Fibroblast of gingiva (primary cell): Measurements from ENCODE around the gene MUSTN1.

Experiments
- DNase-seq: peaks from one replicate; pipeline ENCODE4 v3.0.0-alpha.2; 2011; ENCODE audit warnings: low read depth

Gene MUSTN1

DNA sequence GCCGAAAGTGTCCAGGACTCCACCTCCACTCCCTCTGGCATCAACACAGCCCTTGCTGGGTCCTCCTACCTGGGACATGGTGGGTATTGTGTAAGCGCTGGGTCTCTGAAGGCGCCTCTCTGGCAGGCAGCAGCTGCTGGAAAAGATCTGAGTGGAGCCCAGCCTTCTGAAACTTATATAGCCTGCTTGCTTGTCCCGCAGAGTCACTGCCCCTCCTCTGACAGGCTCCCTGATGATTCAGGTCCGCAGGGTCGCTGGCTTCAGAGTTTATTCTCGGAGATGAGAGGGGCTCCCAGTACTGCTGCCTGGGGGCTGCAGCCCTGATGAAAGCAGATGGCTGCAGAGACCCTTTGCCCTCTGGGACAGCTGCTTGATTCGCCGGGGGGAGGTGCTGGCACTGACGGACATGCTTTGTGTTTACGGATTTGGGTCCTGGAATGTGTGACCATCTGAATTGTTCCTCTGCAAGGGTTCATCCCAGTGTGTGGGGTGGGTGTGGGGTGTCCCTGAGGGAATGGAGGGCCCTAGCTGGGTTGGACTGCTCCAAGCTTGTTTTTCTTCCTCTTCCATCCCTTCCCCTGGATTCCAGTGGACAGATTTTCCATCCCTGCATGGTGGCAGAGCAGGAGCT lies at the start of gene MUSTN1:
MUSTN1 (minus strand) TSS at position 149 of the 631 bp plus-strand sequence; CDS start at position 78, 71 bp downstream.
- DNase-seq, result peak; percentile 32

DNA sequence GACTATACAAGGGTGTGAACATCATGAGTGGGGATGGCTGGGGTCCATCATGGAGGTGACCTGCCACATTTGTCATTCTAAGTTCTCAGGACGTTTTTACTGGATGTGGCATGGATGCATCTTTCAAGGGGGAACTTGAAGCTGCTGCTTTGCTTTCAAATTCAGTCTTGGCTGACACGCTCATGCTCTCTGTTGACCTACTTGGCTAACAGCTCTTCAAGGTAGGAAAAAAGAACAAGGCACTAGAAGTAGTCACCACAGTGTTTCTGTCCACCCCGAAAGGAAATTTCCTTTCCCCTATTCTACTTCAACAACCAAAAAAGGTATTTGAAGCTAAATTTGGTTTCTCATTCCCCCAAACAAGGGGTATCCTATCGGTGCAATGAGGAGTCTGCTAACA lies 47.6 kb upstream of the MUSTN1 start:
- no peak for DNase-seq

DNA sequence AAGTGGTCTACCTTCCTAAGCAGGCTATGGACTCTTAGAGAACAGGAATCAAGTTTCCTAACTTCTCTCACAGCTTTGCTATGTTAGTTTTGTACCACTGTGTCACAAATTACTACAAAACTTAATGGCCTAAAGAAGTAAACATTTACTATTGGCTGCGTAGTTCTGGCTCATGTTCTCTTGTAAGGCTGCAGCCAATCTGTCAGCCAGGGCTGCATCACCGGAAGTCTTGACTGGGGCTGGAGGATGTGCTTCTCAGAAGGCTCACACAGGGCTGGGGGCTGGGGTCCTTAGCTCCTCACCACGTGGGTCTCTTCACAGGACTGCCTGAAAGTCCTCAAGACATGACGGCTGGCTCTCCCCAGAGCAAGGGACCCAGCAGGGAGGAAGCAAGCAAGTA lies 47.1 kb upstream of the MUSTN1 start:
- DNase-seq, result no peak

DNA sequence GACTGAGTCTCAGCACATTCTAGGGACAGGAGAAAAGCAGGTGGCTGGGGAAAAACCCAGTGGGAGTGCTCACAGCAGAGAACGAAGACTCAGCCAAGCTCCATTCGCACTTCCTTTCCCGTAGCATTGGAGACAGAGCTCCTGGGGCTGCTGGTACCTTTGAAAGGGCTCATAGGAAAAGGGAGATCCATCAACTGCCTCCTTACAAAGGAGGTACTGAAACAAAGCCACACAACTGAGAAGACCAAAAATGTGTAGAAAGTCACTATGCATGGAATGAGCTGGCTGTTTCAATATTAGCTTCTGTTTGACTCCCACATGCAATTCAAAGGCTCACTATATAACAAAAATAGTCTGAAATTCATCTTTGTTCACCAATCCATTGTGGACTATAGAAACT lies 45.7 kb upstream of the MUSTN1 start:
- DNase-seq, result no peak

DNA sequence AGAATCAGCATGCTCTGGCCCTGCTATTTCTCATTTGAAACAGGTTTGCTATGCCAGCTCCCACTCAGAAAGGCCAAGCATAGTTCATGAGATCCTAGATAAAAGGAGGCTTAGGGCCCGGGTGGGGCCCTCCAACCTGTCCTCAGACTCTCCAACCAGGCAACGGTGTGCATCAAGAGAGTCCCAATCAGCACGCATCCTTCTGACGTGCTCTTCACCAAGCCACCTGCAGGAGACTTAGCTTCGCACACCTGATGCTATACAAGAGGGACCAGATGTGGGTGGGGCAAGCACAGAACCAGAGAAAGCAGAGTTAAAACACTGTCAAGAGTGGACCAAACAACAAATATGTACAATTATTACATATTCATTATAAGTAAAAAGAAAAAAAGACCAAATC lies 45.2 kb upstream of the MUSTN1 start:
- no peak for DNase-seq

DNA sequence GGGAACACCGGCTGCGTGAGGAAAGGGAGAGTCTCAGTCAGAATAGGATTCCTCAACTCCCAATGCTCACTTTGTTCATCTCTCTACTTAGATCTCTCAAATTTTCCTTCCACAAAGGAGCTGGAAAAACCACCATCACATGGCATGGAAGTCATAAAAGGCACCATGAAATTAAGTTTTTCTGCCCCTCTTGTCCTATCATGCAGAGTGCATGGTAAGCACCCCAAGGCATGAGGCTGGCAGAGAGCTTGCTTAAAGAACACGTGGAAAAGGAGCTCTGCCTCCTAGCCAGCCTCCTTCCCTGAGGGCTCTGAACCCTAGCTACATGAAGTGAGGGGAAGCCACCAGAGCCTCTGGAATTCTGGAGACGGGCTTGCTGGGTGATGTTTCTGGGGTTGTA lies 44.8 kb upstream of the MUSTN1 start:
- no peak for DNase-seq

DNA sequence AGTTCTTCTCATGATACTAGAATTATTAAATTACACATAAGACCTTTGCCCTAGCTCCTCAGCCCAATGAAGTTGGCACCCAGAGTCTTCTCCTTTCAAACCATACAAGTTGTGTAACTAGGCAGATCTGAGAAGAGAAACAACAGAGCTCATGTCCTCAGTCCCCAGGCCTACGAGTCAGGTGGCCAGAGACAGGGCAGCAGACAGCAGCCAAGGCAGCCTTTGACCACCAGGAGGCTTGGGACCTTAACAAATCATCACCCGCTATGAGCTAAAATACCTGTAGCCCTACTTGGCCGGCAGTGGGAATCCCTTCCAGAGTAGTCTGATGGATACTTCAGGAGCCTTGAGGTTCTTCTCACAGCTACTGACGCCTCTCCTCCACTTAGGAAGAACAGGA lies 44.3 kb upstream of the MUSTN1 start:
- no peak for DNase-seq

DNA sequence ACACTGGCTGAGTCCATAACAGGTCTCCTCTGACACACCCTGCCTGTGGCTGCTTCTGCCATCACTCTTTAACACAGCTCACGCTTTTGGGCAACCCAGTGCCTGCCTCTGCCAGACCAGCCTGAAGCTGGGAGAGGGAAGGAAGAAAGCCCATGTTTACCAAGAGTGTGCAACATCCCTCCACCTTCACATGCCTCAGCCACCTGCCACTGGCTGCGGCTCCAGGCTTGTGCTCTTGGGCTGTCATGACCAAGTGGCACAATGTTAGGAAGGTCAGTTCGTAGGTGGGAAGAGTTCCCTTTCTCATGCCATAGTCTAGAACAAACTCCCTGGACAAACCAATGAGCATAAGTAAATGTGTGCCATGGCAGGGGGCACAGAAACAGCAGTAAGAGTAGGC lies 42.3 kb upstream of the MUSTN1 start:
- no peak for DNase-seq

DNA sequence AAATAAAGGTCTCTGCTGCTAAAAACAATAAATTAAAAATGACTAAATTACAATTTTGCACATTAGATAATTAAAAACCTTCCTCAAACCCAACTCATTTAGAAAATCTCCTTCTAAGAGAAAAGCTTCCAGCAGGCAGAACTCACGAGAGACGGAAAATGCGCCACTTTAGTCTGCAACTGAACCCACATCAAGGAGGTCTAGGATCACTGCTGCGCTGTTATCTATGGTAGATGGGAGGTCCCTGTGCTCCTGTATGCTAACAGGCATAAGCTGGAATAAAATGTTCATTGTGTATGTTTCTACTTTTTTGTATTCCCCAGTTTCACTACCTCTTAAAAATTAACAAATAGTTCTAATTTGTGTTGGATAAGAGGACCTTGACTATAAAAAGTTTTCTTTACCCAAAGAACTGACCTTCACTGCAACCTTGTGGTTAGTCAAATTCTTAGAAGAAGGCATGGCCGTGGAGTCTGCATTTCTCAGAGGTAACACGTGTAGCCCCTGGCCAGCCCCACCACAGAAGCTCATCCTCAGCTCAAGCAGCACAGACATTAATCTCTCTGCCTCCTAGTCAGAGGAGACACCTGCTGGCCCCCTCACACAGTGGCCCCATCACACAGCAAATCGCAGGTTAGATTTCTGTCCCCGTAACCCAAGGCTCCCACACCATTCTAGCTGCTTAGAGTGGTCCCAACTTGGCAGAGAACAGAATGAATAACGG lies 40.2 kb upstream of the MUSTN1 start:
- DNase-seq, result no peak

DNA sequence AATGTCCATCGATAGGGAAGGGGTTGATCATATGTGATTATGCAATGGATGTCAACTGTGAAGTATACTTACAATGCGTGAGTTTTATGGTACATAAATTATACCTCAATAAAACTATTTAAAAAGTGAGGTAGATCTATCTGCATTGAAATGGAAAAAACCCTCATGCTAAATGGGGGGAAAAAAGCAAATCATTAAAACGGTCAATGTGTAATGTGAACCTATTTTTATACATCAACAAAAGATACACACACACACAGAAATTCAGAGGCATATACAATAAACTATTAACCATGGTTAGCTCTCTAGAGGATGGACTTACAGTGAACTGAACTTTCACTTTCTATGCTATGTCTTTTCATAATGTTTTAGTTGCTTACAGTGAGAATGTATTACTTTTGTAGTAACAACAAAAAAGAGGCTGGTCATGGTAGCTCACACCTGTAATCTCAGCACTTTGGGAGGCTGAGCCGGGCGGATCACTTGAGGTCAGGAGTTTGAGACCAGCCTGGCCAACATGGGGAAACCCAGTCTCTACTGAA lies 39.4 kb upstream of the MUSTN1 start:
- no peak for DNase-seq

DNA sequence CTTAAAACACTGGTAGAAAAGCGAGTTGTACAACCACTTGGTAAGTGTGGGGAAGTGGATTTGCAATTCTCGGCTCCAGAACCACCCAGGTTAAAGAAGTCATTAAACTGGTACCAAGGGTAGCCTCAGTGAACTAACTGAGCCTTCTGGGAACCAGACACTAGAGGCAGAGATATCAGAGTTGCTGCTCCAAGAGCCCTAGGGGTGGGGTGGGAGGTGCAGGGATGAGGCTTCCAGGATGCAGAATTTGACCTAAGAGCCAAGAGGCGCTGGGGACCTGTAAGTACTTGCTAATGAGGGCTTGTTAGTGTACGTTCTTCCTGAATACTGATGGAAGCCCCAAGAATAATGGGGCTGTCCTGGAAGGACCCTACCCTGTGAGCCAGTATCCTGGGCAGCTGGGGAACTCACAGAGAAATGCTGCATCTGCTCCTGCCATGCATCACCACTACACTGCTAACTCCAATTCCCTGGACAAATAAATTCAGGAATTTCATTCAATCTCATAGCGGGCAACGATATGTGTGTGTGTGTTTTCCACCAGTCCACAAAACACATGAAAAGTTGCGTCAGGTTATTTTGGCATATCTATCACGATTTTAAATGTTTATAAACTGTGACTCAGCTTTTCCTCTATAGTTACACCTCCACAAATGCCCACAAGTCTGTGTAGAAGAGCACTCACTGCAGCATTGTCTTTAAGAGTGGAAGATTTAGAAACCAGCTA lies 38.8 kb upstream of the MUSTN1 start:
- DNase-seq, result peak; percentile 91

DNA sequence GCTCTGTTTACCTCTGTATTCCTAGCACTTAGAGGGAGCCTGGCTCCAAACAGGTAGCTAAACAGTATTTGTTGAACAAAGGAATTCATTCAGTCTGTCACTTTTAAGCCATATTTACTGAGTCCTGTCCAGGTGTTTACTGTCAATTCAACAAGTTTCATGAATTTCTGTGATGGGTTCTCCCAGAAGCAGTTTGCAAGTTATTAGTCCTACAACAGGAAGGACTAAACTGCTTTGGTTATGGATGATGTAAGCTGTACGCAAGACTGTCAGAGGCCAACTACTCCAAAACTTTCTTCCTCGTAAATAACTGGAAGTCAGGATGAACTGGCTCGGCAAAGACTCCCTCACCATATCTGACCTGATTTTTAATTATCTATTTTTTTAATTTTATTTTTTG lies 37.4 kb upstream of the MUSTN1 start:
- DNase-seq, result no peak

DNA sequence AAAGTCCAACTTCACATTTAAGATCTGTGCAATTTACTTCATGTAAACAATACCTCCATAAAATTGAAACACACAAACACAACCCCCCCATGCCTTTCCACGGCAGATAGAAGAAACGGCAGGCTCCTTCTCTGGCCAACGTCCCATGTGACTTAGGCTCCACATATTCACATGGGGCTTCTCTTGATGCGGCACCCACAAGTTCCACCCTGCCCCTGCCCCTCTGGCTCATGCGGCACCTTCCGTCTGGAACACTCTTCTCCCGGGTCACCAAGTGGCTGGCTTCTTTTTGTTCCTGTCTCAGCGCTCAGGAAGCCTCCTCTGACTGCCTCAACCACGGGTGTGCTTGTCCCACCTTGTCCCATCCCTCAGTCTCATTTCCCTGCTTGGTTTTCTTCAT lies 36.9 kb upstream of the MUSTN1 start:
- DNase-seq, result no peak

DNA sequence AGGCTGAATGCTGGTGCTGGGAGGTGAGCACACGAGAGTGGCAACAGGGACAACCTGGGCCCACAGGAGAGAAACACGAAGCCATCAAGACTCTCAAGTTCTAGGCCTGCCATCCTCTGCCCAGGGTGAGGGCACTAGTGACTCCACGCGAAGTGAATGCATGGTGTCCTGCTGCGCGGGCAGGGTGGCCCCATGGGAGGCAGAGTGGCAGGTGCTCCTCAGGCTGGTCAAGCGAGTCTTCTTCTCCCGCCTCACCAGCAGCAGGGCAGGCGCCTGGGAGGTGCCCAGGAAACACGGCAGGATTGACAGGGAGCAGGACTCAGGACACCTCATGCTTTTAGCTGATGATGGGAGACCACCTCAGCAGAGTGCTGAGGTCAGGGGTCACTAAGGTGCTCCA lies 35.7 kb upstream of the MUSTN1 start:
- DNase-seq, result no peak

DNA sequence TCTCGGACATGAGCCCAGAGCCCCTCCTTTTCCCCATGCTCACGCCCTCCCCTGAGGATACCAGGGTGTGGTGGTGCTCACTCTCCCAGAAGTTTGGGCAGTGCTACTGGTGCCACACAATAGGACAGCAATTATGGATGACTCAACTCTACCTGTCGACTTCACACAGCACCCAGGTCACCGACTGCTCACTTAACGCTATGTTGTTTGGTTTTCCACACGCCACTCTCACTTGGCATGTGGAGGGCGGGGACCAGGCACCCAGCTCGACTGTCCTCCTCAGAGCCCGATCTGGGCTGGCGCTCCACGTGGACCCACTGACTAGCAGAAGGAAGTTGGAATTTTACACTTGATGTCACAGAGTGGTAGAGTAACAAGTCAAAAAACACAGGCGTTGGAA lies 31.6 kb upstream of the MUSTN1 start:
- DNase-seq, result no peak

DNA sequence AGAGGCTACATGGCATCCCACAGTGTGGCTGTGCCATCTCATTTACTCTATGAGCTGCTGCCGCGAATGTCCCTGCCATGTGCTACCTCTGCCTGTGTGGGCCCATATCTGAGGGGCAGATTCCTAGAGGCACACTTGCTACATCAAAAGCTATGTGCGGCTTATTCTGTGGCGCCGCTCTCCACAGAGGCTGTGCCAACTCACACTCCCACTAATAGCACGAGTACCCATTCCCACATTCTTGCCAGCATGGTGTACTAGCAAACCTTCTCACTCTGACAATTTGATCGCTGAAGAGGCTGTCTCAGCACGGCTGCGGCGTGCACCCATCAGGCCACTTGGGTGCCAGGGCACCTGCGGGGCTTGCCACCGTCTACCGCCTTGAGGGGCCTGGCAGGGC lies 31.2 kb upstream of the MUSTN1 start:
- no peak for DNase-seq

DNA sequence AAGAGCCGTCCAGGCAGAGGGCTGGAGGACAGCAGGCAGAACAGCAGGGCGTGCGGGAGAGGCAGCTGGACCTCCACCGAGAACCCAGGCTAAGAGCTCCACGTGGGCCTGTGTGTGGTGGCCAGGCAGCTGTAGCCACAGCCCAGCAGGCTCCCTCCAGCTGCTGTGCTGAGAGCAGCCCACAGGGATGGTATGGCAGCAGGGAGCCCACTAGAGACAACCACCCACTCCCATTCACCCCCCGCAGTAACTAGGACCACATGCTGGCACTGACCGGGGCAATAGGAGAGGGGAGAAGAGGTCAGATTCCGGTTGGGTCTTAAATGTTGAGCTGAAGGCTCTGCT lies 25.6 kb upstream of the MUSTN1 start:
- no peak for DNase-seq

DNA sequence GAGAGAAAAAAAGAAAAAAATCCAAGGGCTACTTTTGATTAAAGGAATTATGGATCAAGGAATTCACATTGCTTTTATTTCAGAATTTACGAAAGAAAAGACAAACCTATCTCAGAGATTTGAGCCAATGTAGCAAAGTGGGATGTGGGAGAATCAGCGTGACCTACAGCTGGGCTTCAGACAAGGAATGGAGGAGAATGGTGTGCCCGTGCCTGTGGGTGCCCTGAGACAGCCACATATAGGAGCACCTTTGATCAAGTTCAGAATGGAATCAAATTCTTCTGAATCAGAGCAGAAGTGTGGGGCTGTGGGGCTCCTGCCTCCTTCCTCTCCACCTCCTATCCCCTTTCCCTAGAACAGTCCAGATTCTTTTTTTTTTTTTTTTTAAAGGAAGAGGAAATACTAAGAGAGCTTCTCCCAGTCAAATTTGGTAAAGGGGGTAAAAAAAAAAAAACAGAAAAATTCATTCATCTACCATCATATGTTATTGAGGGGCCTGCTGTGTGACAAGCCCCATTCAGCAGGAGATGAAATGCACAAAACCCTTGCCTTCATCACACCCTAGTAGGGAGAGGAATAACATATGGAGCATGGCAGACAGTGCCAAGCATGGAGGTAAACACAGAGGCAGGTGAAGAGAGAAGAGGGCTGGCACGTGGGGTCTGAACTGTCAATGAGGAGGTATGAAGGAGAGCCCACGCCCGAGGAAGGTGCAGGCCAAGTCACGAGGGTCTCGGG lies 25.0 kb upstream of the MUSTN1 start:
- DNase-seq, result no peak

DNA sequence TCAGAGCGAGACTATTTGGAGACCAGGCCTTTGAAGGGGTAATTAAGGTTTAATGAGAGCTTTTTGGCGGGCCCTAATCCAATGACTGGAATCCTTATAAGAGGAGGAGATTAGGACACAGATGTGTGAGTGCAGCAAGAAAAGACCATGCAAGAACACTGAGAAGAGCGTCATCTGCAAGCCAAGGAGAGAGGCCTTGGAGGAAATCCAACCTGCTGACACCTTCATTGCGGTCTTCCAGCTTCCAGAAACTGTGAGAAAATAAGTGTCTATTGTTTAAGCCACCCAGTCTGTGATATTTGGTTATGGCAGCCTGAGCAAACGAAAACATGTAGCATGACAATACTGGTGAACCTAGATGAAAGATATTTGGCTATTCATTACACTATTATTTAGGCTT lies 23.0 kb upstream of the MUSTN1 start:
- DNase-seq, result no peak

DNA sequence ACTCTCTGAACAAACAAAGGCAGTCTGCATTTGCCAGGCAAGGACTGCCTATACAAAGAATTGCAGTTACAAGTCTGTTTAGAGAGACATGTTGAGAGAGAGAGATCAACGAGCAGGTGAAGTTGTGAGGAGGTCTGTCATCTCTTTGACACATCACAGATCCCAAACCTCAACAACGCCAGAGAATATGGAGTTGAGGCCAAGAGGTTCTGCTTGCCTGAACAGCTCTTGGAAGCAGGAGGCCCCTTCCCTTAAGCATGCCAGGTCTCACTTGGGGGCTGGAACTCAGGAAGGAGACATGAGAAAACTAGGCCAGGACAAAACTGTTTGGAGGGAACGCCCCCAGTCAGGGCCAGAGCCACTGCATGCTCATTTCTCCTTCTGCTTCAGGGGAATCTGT lies 22.3 kb upstream of the MUSTN1 start:
- no peak for DNase-seq

DNA sequence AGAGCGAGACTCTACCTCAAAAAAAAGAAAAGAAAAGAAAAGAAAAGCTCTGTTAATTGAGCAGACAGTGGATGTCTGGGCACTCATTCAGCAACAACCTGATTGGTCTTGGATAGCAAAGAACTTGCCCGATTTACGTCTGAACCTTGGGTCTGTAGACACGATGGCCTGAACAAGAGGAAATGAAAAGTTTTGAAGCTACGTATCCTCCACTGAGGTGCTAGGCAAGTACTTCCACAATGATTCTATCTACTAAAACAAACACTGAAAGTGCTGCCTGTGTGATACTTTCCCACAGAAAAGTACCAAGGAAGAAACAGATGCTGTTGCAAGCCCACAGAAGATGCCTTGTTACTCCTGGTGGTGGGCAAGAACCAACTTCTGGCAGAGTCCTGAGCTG lies 21.8 kb upstream of the MUSTN1 start:
- no peak for DNase-seq

DNA sequence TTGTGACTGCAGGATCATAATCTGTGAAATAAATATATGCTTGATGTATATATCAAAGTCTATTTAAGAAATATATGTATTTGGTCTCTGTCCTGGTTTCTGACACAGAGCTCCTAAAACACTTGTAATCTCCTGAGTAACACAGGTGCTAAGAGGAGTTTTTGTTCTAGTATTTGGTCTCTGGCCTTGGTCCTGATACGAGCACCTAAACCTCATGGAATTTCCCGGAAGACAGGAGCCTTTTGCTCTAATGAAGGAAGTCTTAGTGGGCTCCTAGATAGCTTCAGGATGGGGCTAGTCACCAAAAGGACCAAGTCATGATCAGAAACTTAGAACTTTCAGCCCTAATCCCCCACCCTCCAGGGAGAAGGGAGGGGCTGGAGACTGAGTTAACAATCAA lies 19.2 kb upstream of the MUSTN1 start:
- no peak for DNase-seq

DNA sequence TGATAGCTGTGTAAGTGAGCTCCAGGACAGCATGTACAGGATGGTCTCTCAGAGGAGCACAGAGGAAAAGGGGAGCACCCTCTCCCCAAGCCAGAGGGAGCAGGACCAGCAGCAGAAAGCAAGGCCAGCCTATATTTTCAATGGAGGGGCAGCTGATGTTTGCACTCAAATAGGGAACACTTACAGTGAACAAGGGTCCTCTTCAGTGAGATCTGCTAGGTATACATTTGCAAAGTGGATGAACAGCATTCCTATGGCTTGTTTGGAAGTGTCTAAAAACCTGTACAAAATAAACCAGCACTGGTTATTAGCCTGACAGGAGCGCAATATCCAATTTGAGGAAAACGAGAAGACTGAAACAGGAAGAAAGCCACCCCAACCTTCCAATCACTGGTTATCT lies 17.6 kb upstream of the MUSTN1 start:
- no peak for DNase-seq
